ENCODE measurements around the gene STIM2.

DNA sequence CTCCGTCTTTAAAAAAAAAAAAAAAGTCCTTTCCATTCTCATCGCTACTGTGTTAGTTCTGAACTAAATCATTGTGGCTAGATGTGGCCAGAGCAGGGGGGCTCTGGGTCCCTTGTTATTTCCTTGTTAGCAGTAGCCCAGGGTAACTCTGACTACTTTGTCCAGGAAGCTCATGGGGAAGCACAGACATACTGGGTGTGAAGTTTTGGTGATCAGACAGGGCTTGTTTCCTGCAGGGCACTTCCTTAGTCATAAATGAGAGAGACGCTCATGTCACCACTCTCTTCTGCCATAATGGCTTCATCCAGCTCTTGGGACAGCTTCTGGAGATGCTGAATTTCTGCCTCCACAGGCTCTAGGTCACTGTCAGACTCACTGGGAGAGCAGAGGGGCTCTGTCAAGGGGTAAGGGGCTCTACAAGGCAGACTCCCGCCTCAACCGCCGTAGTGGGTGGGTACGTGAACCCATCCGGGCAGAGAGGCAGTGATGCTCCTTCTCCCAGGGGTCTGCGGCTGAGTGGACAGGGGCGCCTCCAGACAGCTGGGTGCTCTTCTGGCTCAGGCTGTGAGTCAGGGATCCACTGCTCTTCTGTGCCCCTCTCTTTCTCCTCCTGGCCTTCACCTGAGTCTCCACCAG lies 12.9 kb downstream of the STIM2 start:
- TF ChIP-seq POLR2AphosphoS5 (IDR thresholded peaks at IDR 0.05) (no peak), POLR2A (IDR thresholded peaks at IDR 0.05) (no peak)
- TF ChIP-seq, protein P1, sequence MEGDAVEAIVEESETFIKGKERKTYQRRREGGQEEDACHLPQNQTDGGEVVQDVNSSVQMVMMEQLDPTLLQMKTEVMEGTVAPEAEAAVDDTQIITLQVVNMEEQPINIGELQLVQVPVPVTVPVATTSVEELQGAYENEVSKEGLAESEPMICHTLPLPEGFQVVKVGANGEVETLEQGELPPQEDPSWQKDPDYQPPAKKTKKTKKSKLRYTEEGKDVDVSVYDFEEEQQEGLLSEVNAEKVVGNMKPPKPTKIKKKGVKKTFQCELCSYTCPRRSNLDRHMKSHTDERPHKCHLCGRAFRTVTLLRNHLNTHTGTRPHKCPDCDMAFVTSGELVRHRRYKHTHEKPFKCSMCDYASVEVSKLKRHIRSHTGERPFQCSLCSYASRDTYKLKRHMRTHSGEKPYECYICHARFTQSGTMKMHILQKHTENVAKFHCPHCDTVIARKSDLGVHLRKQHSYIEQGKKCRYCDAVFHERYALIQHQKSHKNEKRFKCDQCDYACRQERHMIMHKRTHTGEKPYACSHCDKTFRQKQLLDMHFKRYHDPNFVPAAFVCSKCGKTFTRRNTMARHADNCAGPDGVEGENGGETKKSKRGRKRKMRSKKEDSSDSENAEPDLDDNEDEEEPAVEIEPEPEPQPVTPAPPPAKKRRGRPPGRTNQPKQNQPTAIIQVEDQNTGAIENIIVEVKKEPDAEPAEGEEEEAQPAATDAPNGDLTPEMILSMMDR (IDR thresholded peaks at IDR 0.05): no peak

Data from transverse colon (tissue), 4 donors.